H9 (cell line): ENCODE data around the gene STRN. TPM values are rescaled to one million over a fixed set of nuclear protein-coding genes. Genes with fewer than 3 reads are reported as not detected.

ENCODE experiments used
- DNase-seq: peaks from one replicate; pipeline ENCODE4 v3.0.0-alpha.2; 2017
- H2AFZ ChIP-seq: one replicate; pipeline ENCODE4 v1.6.1; 2013; ENCODE audit warnings: mild to moderate bottlenecking, low read length, control low read depth, moderate library complexity
- H2AK5ac ChIP-seq: 2 replicates; pipeline ENCODE4 v1.6.1; 2013; ENCODE audit warnings: low read length, control low read depth, mixed read lengths; ENCODE audit not compliant: insufficient read length
- H2BK120ac ChIP-seq: one replicate; pipeline ENCODE4 v1.6.1; 2013; ENCODE audit warnings: low read depth, mild to moderate bottlenecking, low read length, control low read depth, inconsistent platforms; ENCODE audit not compliant: poor library complexity, severe bottlenecking
- H2BK12ac ChIP-seq: 2 replicates; pipeline ENCODE4 v1.6.1; 2013; ENCODE audit warnings: low read length, control low read depth, mixed read lengths, low read depth; ENCODE audit not compliant: insufficient read length
- H2BK15ac ChIP-seq: 2 replicates; pipeline ENCODE4 v1.6.1; 2013; ENCODE audit warnings: low read depth, low read length, control low read depth
- H2BK20ac ChIP-seq: one replicate; pipeline ENCODE4 v1.6.1; 2013; ENCODE audit warnings: low read depth, mild to moderate bottlenecking, low read length, control low read depth, inconsistent platforms; ENCODE audit not compliant: poor library complexity, severe bottlenecking
- H2BK5ac ChIP-seq: 2 replicates; pipeline ENCODE4 v1.6.1; 2013; ENCODE audit warnings: low read length, control low read depth, mixed read lengths; ENCODE audit not compliant: insufficient read length
- H3K14ac ChIP-seq: 2 replicates; pipeline ENCODE4 v1.6.1; 2013; ENCODE audit warnings: low read length, control low read depth; ENCODE audit not compliant: insufficient read depth
- H3K18ac ChIP-seq: 2 replicates; pipeline ENCODE4 v1.6.1; 2013; ENCODE audit warnings: low read depth, mild to moderate bottlenecking, mixed read lengths, low read length, control low read depth; ENCODE audit not compliant: insufficient read length
- H3K23ac ChIP-seq: 2 replicates; pipeline ENCODE4 v1.6.1; 2013; ENCODE audit warnings: low read length, control low read depth, mixed read lengths, low read depth; ENCODE audit not compliant: insufficient read length
- H3K23me2 ChIP-seq: 2 replicates; pipeline ENCODE4 v1.6.1; 2013; ENCODE audit warnings: low read depth, mild to moderate bottlenecking, mixed read lengths, low read length, control low read depth; ENCODE audit not compliant: insufficient read length, poor library complexity, severe bottlenecking
- H3K27ac ChIP-seq: 2 replicates; pipeline ENCODE4 v1.5.1; 2013; ENCODE audit warnings: low read length, control low read depth, mixed read lengths, low read depth; ENCODE audit not compliant: insufficient read length
- H3K27me3 ChIP-seq: 2 replicates; pipeline ENCODE4 v1.6.1; 2013; ENCODE audit warnings: low read length, control low read depth, inconsistent platforms; ENCODE audit not compliant: insufficient read depth
- H3K4ac ChIP-seq: 2 replicates; pipeline ENCODE4 v1.6.1; 2013; ENCODE audit warnings: low read depth, mild to moderate bottlenecking, control low read depth, inconsistent platforms, low read length, moderate library complexity
- H3K4me1 ChIP-seq: 2 replicates; pipeline ENCODE4 v1.6.1; 2013; ENCODE audit warnings: low read length, control low read depth, inconsistent platforms; ENCODE audit not compliant: insufficient read depth
- H3K4me2 ChIP-seq: 2 replicates; pipeline ENCODE4 v1.6.1; 2013; ENCODE audit warnings: low read length, control low read depth, mixed read lengths; ENCODE audit not compliant: insufficient read length, insufficient read depth
- H3K56ac ChIP-seq: 2 replicates; pipeline ENCODE4 v1.6.1; 2013; ENCODE audit warnings: low read depth, mild to moderate bottlenecking, mixed read lengths, low read length, control low read depth; ENCODE audit not compliant: insufficient read length
- H3K79me1 ChIP-seq: 2 replicates; pipeline ENCODE4 v1.6.1; 2013; ENCODE audit warnings: low read depth, mild to moderate bottlenecking, moderate library complexity, low read length, control low read depth, inconsistent platforms; ENCODE audit not compliant: insufficient read depth, poor library complexity, severe bottlenecking
- H3K79me2 ChIP-seq: 2 replicates; pipeline ENCODE4 v1.6.1; 2013; ENCODE audit warnings: low read length, control low read depth, inconsistent platforms; ENCODE audit not compliant: insufficient read depth
- H3K9ac ChIP-seq: 2 replicates; pipeline ENCODE4 v1.6.1; 2013; ENCODE audit warnings: low read length, control low read depth, mixed read lengths; ENCODE audit not compliant: insufficient read length; ENCODE audit errors: extremely low read depth
- H3K9me3 ChIP-seq: one replicate; pipeline ENCODE4 v1.6.1; 2013; ENCODE audit warnings: low read depth, low read length, inconsistent platforms; ENCODE audit not compliant: control insufficient read depth
- H3T11ph ChIP-seq: one replicate; pipeline ENCODE4 v1.6.1; 2013; ENCODE audit warnings: mild to moderate bottlenecking, low read length, control low read depth, inconsistent platforms
- H4K20me1 ChIP-seq: one replicate; pipeline ENCODE4 v1.6.1; 2013; ENCODE audit not compliant: control insufficient read depth, insufficient read length, insufficient read depth
- H4K5ac ChIP-seq: 2 replicates; pipeline ENCODE4 v1.6.1; 2013; ENCODE audit warnings: low read depth, mild to moderate bottlenecking, mixed read lengths, low read length, control low read depth; ENCODE audit not compliant: insufficient read length
- H4K8ac ChIP-seq: replicated peaks from 2 replicates; pipeline ENCODE4 v1.6.1; 2013; ENCODE audit warnings: low read length, control low read depth, mixed read lengths, low read depth; ENCODE audit not compliant: insufficient read length
- H4K91ac ChIP-seq: 2 replicates; pipeline ENCODE4 v1.6.1; 2013; ENCODE audit warnings: low read depth, mild to moderate bottlenecking, moderate library complexity, mixed read lengths, low read length, control low read depth; ENCODE audit not compliant: insufficient read length
- H3K27ac Mint-ChIP-seq, 3 experiments: 2 replicates in 2 of 3; 3 replicates in 1 of 3; pipeline ENCODE4 v1.8.0; 2020 to 2021; ENCODE audit warnings: mixed read lengths in 3 of 3, mild to moderate bottlenecking in 1 of 3, moderate library complexity in 1 of 3
- H3K27me3 Mint-ChIP-seq: 2 replicates; pipeline ENCODE4 v1.8.0; 2021; ENCODE audit warnings: low read depth, mild to moderate bottlenecking, moderate library complexity, mixed read lengths
- H3K36me3 Mint-ChIP-seq, 3 experiments: 2 replicates in 2 of 3; 3 replicates in 1 of 3; pipeline ENCODE4 v1.8.0; 2020 to 2021; ENCODE audit warnings: low read depth in 3 of 3, mixed read lengths in 3 of 3; ENCODE audit not compliant: insufficient read depth in 1 of 3
- H3K4me1 Mint-ChIP-seq, 2 experiments: 2 replicates each; pipeline ENCODE4 v1.8.0; 2020; ENCODE audit warnings: mixed read lengths in 2 of 2
- H3K4me3 Mint-ChIP-seq, 2 experiments: 2 replicates in 1 of 2; 3 replicates in 1 of 2; pipeline ENCODE4 v1.8.0; 2020 to 2021; ENCODE audit warnings: mild to moderate bottlenecking in 2 of 2, mixed read lengths in 2 of 2, moderate library complexity in 1 of 2
- H3K9me3 Mint-ChIP-seq, 2 experiments: 2 replicates in 1 of 2; 3 replicates in 1 of 2; pipeline ENCODE4 v1.8.0; 2020; ENCODE audit warnings: mild to moderate bottlenecking in 2 of 2, mixed read lengths in 2 of 2, moderate library complexity in 1 of 2
- WGBS: extraction: QIAGEN DNeasy Blood & Tissue Kit; methylation state at CpG from one replicate; pipeline ENCODE4 v1.1.7; 2013; ENCODE audit warnings: missing lambda C conversion rate, low lambda C conversion rate, mixed read lengths; ENCODE audit not compliant: insufficient read length; ENCODE audit errors: extremely low coverage; 5-methylcytosine and 5-hydroxymethylcytosine counted together
- total RNA-seq: library from RNA; stranded (reverse); gene quantifications from 2 replicates; pipeline ENCODE4 v1.2.1, GENCODE V29; 2021
- TF ChIP-seq, protein P1 (sequence below): fragments of 200-600 bp; sonication (generic); conservative IDR thresholded peaks from 3 replicates; pipeline ENCODE4 v1.8.0; 2021; ENCODE audit warnings: antibody characterized with exemption, mild to moderate bottlenecking

Gene STRN
- total RNA-seq, 1 experiment from 2014 or later, result 31.7 TPM

DNA sequence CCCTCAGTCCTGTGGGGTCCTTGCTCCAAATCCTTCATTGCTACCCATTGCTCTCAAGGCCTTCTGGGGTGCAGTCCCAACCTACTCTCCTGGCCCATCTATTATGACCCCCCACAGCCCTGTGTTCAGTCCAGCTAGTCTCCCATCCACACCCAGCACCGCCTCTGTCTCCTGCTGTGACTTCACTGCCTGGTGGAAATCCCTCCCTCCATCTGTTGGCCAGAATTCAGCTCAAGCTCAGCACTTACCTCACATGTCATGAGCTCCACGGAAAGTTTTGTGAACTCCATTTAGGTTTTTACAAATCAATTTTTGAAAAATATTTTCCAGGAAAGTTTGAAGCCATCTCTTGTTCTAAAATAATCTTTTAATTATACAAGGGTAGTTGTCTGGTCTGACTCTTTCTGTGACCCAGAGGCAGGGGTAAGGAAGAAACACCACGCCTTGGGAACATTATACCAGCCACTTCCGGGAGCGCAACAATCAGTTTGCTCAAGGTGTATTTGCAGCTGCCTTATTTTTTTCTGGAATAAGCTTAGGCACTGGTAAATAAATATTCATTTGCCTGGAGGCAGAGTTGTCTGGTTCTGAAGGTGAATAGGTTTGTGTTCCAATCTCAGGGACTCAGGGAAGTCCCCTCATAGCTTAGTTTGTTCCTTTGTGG, 159.0 kb downstream of the STRN start:
- no peak overlapping the region for H2BK5ac ChIP-seq
- no peak overlapping the region for H3K18ac ChIP-seq
- Mint-ChIP-seq H3K27ac (no peak overlapping the region), H3K4me1 (peaks cover 9 to 11% of the 10 kb centered on the region in 2 experiments), H3K9me3 (peaks cover 0 to 3% of the 10 kb centered on the region in 2 experiments; a peak in 1 of 5 replicates), H3K36me3 (peaks cover 0 to 2% (median 0%) of the 10 kb centered on the region in 3 experiments; a peak in 2 of 7 replicates), H3K4me3 (no peak overlapping the region), H3K27me3 (peaks cover 1% of the 10 kb centered on the region)
- H4K8ac ChIP-seq, result no peak overlapping the region
- H3K27me3 ChIP-seq, result no peaks in the 10 kb centered on the region
- no CpG with 5 or more reads among the region's 5 CpGs for WGBS
- no peak overlapping the region for H3K23ac ChIP-seq
- no peak overlapping the region for H3K4me2 ChIP-seq
- no peak overlapping the region for H3K56ac ChIP-seq
- no peaks in the 10 kb centered on the region for H3K79me1 ChIP-seq
- TF ChIP-seq, protein P1, sequence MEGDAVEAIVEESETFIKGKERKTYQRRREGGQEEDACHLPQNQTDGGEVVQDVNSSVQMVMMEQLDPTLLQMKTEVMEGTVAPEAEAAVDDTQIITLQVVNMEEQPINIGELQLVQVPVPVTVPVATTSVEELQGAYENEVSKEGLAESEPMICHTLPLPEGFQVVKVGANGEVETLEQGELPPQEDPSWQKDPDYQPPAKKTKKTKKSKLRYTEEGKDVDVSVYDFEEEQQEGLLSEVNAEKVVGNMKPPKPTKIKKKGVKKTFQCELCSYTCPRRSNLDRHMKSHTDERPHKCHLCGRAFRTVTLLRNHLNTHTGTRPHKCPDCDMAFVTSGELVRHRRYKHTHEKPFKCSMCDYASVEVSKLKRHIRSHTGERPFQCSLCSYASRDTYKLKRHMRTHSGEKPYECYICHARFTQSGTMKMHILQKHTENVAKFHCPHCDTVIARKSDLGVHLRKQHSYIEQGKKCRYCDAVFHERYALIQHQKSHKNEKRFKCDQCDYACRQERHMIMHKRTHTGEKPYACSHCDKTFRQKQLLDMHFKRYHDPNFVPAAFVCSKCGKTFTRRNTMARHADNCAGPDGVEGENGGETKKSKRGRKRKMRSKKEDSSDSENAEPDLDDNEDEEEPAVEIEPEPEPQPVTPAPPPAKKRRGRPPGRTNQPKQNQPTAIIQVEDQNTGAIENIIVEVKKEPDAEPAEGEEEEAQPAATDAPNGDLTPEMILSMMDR, result no peak
- no peaks in the 10 kb centered on the region for H3K9me3 ChIP-seq
- no peak overlapping the region for H2BK15ac ChIP-seq
- H3T11ph ChIP-seq, result no peak overlapping the region
- H2BK20ac ChIP-seq, result no peak overlapping the region
- H2BK120ac ChIP-seq, result no peak overlapping the region
- H4K5ac ChIP-seq, result no peak overlapping the region
- no peak for DNase-seq
- no peak overlapping the region for H4K91ac ChIP-seq
- no peak overlapping the region for H3K27ac ChIP-seq
- no peaks in the 10 kb centered on the region for H3K23me2 ChIP-seq
- H2AK5ac ChIP-seq, result no peak overlapping the region
- no peak overlapping the region for H3K14ac ChIP-seq
- no peak overlapping the region for H2BK12ac ChIP-seq
- H3K4me1 ChIP-seq, result no peaks in the 10 kb centered on the region
- H4K20me1 ChIP-seq, result no peaks in the 10 kb centered on the region
- H3K4ac ChIP-seq, result no peak overlapping the region
- no peak overlapping the region for H2AFZ ChIP-seq
- H3K9ac ChIP-seq, result no peak overlapping the region
- no peaks in the 10 kb centered on the region for H3K79me2 ChIP-seq
